ENCODE measurements around the gene SPEN. TPM values are rescaled to one million over a fixed set of nuclear protein-coding genes. Genes with fewer than 3 reads are reported as not detected.

Gene SPEN
- total RNA-seq, 1 experiment from 2014 or later, result 58.3 TPM

GRCh38 chr1:15943992-15944307 is 96.4 kb downstream of the SPEN start:
- Histone ChIP-seq H3K27me3 (ENCODE audit: control insufficient read depth, insufficient read depth, low read length) (no peaks in the 10 kb centered on the region), H3K4me1 (ENCODE audit: control insufficient read depth, insufficient read depth, low read length) (peaks cover 21% of the 10 kb centered on the region), H3K36me3 (ENCODE audit: control insufficient read depth, insufficient read depth, low read length) (peaks cover 11% of the 10 kb centered on the region), H3K4me3 (ENCODE audit: low read depth in 2 of 2, low read length in 2 of 2) (no peak overlapping the region), H3K27ac (ENCODE audit: low read length) (no peak overlapping the region), H3K9me3 (ENCODE audit: control insufficient read depth, insufficient read depth, low read depth, low read length) (no peaks in the 10 kb centered on the region)
- POLR2A ChIA-PET, result no interaction called here
- BruUV-seq (replicated peaks), result no TSS peak
- intact Hi-C loops (cut with micrococcal nuclease; ENCODE audit: unreplicated experiment), result no loop called here
- CTCF ChIA-PET, result interaction anchor here (0.9 kb wide), 1 partner anchor 51 kb away, joined by 3 read pairs; no protein-coding TSS in a partner anchor
- no peak for DNase-seq (ENCODE audit: low read depth, low spot score)
- TF ChIP-seq REST (IDR thresholded peaks at IDR 0.05; ENCODE audit: insufficient read depth in 1 of 2, low read depth in 2 of 2, low read length in 1 of 2) (no peak), POLR2AphosphoS5 (IDR thresholded peaks at IDR 0.05; ENCODE audit: low read depth, low read length) (no peak)
- no peak for ATAC-seq
- in situ Hi-C loops (cut with HindIII; ENCODE audit: low pct_unique_long_range_greater_than_20kb, low sequenced_read_pairs), result no loop called here

GRCh38 chr1:15944308-15945010 is 97.0 kb downstream of the SPEN start:
- no peaks in the 10 kb centered on the region for H3K9me3 ChIP-seq (ENCODE audit: control insufficient read depth, insufficient read depth, low read depth, low read length)
- ChIA-PET POLR2A (no interaction called here), CTCF (interaction anchor here (0.9 kb wide), 1 partner anchor 51 kb away, joined by 3 read pairs; no protein-coding TSS in a partner anchor)
- BruUV-seq (replicated peaks), result no TSS peak
- no peak overlapping the region for H3K4me3 ChIP-seq (ENCODE audit: low read depth in 2 of 2, low read length in 2 of 2)
- no peak for TF ChIP-seq POLR2AphosphoS5 (IDR thresholded peaks at IDR 0.05; ENCODE audit: low read depth, low read length)
- no peak for TF ChIP-seq REST (IDR thresholded peaks at IDR 0.05; ENCODE audit: insufficient read depth in 1 of 2, low read depth in 2 of 2, low read length in 1 of 2)
- TF ChIP-seq CTCF (IDR thresholded peaks at IDR 0.05), result no peak; the same call in 1 of the 2 replicates
- TF ChIP-seq TCF7L2 (IDR thresholded peaks at IDR 0.05; ENCODE audit: low read depth, low read length), result no peak
- no peak for TF ChIP-seq SIN3A (IDR thresholded peaks at IDR 0.05; ENCODE audit: borderline replicate concordance, insufficient read depth, low read depth, low read length)
- in situ Hi-C loops (cut with HindIII; ENCODE audit: low pct_unique_long_range_greater_than_20kb, low sequenced_read_pairs) (no loop called here), intact Hi-C loops (cut with micrococcal nuclease; ENCODE audit: unreplicated experiment) (no loop called here)
- H3K27me3 ChIP-seq (ENCODE audit: control insufficient read depth, insufficient read depth, low read length), result no peaks in the 10 kb centered on the region
- ATAC-seq (no peak), DNase-seq (ENCODE audit: low read depth, low spot score) (no peak)
- H3K4me1 ChIP-seq (ENCODE audit: control insufficient read depth, insufficient read depth, low read length), result peaks cover 21% of the 10 kb centered on the region
- H3K36me3 ChIP-seq (ENCODE audit: control insufficient read depth, insufficient read depth, low read length), result peaks cover 9% of the 10 kb centered on the region
- no peak overlapping the region for H3K27ac ChIP-seq (ENCODE audit: low read length)

Data from Panc1 (cell line).